Spleen (tissue), 11 donors: ENCODE results near the gene FAP. TPM values are rescaled to one million over a fixed set of nuclear protein-coding genes. Genes with fewer than 3 reads are reported as not detected.

ENCODE experiments used
- DNase-seq: peaks from one replicate; pipeline ENCODE4 v3.0.0-alpha.2; 2020
- H3K27ac ChIP-seq, 8 donors: fragments of 200-600 bp; sonication (generic) in 7 of 8; 1 replicate in 4 of 8; 2 replicates in 4 of 8; pipeline versions ENCODE4 v1.5.0 to v1.8.0; 2016 to 2021; ENCODE audit warnings: inconsistent platforms in 4 of 8, mild to moderate bottlenecking in 4 of 8, moderate library complexity in 1 of 8
- H3K27me3 ChIP-seq, 7 donors: fragments of 200-600 bp; sonication (generic) in 6 of 7; replicated peaks in 1 of 7; 1 replicate in 4 of 7; 2 replicates in 3 of 7; pipeline versions ENCODE4 v1.5.0 to v1.8.0; 2016 to 2021; ENCODE audit warnings: inconsistent platforms in 3 of 7, mild to moderate bottlenecking in 1 of 7
- H3K36me3 ChIP-seq, 6 donors: fragments of 200-600 bp; sonication (generic) in 5 of 6; 1 replicate in 4 of 6; 2 replicates in 2 of 6; pipeline versions ENCODE4 v1.5.0 to v1.8.0; 2016 to 2021; ENCODE audit warnings: inconsistent platforms in 2 of 6
- H3K4me1 ChIP-seq, 6 donors: fragments of 200-600 bp; sonication (generic) in 5 of 6; 1 replicate in 3 of 6; 2 replicates in 3 of 6; pipeline versions ENCODE4 v1.5.0 to v1.8.0; 2016 to 2021; ENCODE audit warnings: inconsistent platforms in 3 of 6
- H3K4me3 ChIP-seq, 8 donors: fragments of 200-600 bp; sonication (generic) in 7 of 8; 1 replicate in 4 of 8; 2 replicates in 4 of 8; pipeline versions ENCODE4 v1.5.0 to v1.8.0; 2016 to 2021; ENCODE audit warnings: inconsistent platforms in 4 of 8, mild to moderate bottlenecking in 4 of 8, moderate library complexity in 2 of 8
- H3K9me3 ChIP-seq, 8 donors: fragments of 200-600 bp; sonication (generic) in 7 of 8; 1 replicate in 4 of 8; 2 replicates in 4 of 8; pipeline versions ENCODE4 v1.5.0 to v1.8.0; 2016 to 2021; ENCODE audit warnings: inconsistent platforms in 4 of 8
- CTCF ChIP-seq, 11 experiments: fragments of 200-600 bp in 7 of 11; fragments of 450-650 bp in 4 of 11; sonication (generic) in 4 of 11; IDR thresholded peaks in 8 of 11; conservative IDR thresholded peaks in 3 of 11; 1 replicate in 7 of 11; 2 replicates in 4 of 11; pipeline versions ENCODE4 v1.4.0 to v1.8.0; 2016 to 2021; ENCODE audit warnings: antibody characterized with exemption in 11 of 11, inconsistent platforms in 4 of 11, mild to moderate bottlenecking in 1 of 11
- POLR2A ChIP-seq, 3 donors: fragments of 450-650 bp; IDR thresholded peaks; one replicate each; pipeline ENCODE4 v1.5.1; 2017; ENCODE audit warnings: antibody characterized with exemption in 3 of 3, mild to moderate bottlenecking in 1 of 3
- POLR2AphosphoS5 ChIP-seq, 3 donors: sonication (generic); formaldehyde crosslinking; IDR thresholded peaks; one replicate each; pipeline ENCODE4 v1.5.1; 2017; ENCODE audit warnings: antibody characterized with exemption in 3 of 3
- WGBS, 5 donors: extraction: QIAGEN DNeasy Blood & Tissue Kit in 3 of 5; methylation state at CpG; one replicate each; pipeline versions ENCODE4 v1.1.5 to v1.1.7; 2013 to 2018; 5-methylcytosine and 5-hydroxymethylcytosine counted together
- intact Hi-C: fragments of 100-400 bp; cut with DNase I; formaldehyde crosslinking; loops from one replicate; pipeline ENCODE4 v1.15.0; 2023; ENCODE audit warnings: low total_unique reads
- polyA plus RNA-seq, 3 donors: library from polyadenylated mRNA; stranded (reverse); fragments of 200-250 nt; gene quantifications; one replicate each; pipeline ENCODE4 v1.2.1, GENCODE V29; 2013
- total RNA-seq, 7 donors: library from RNA; depleted of rRNA in 3 of 7; stranded (reverse); fragments of >200 nt in 3 of 7; fragmentation: NEBNext Ultra II Directional in 4 of 7; extraction: Animal tissue kit (Norgen Biotek cat#: 25700) in 4 of 7; gene quantifications; one replicate each; pipeline versions ENCODE4 v1.1.0 to v1.2.1, GENCODE V29; 2016 to 2021
- donor health status: healthy with polysubstance abuse.
- donor health status: DM: no; HTN: no; CAD: no; lungs with moderate emphysema.
- donor health status: DM: no; HTN: no; CAD: no.
- donor health status: Bipolar disorder and iron deficiency.
- donor health status: healthy.
- donor health status: DM: no; HTN: no; CAD: no.
- donor health status: DM: yes; HTN: yes; CAD: no.

The FAP gene
- total and polyA plus RNA-seq, 10 donors = 0.82 to 11.8 (median 1.2) TPM

GRCh38 chr2:162152147-162152546 lies 91.1 kb downstream of the FAP start, which contains the start of gene GCG:
TSS of gene GCG (minus strand) at chr2:162152247. CDS start at chr2:162149178, 3,069 bp downstream.
- Histone ChIP-seq H3K9me3 (no peaks in the 10 kb centered on the region), H3K4me3 (no peak within 1 kb of the TSS), H3K27ac (no peak within 1 kb of the TSS), H3K27me3 (peaks cover 0 to 35% (median 0%) of the 10 kb centered on the region in 7 donors), H3K36me3 (no peaks in the 10 kb centered on the region), H3K4me1 (no peaks in the 10 kb centered on the region)
- no peak for TF ChIP-seq POLR2AphosphoS5 (IDR thresholded peaks at IDR 0.05)
- TF ChIP-seq POLR2A (IDR thresholded peaks at IDR 0.05) = no peak
- TF ChIP-seq CTCF (IDR thresholded peaks at IDR 0.05 in 8 of 11, conservative IDR thresholded peaks at IDR 0.05 in 3 of 11) = no peak
- 88 to 94% (median 93%) methylated on average over 3 of the region's 3 CpGs for WGBS, 5 donors
- intact Hi-C loops = no loop called here
- no peak for DNase-seq

GRCh38 chr2:162149940-162150339 lies 93.3 kb downstream of the FAP start:
- Histone ChIP-seq H3K27me3 (peaks cover 0 to 41% (median 0%) of the 10 kb centered on the region in 7 donors), H3K4me3 (no peak overlapping the region), H3K27ac (no peak overlapping the region), H3K4me1 (no peaks in the 10 kb centered on the region), H3K9me3 (no peaks in the 10 kb centered on the region), H3K36me3 (no peaks in the 10 kb centered on the region)
- WGBS, 5 donors = 88 to 95% (median 93%) methylated on average over 8 of the region's 8 CpGs
- intact Hi-C loops = no loop called here
- DNase-seq = no peak
- no peak for TF ChIP-seq POLR2A (IDR thresholded peaks at IDR 0.05)
- no peak for TF ChIP-seq POLR2AphosphoS5 (IDR thresholded peaks at IDR 0.05)

- WGBS, 5 donors = 85 to 95% (median 88%) methylated on average over 2 of the region's 2 CpGs
- H3K36me3 ChIP-seq = no peaks in the 10 kb centered on the region
- H3K4me3 ChIP-seq = no peak overlapping the region
- no peaks in the 10 kb centered on the region for H3K9me3 ChIP-seq
- H3K27me3 ChIP-seq = peaks cover 0 to 36% (median 0%) of the 10 kb centered on the region in 7 donors
- no peaks in the 10 kb centered on the region for H3K4me1 ChIP-seq
- intact Hi-C loops = no loop called here
- TF ChIP-seq CTCF (IDR thresholded peaks at IDR 0.05 in 8 of 11, conservative IDR thresholded peaks at IDR 0.05 in 3 of 11) (no peak), POLR2A (IDR thresholded peaks at IDR 0.05) (no peak), POLR2AphosphoS5 (IDR thresholded peaks at IDR 0.05) (no peak)
- DNase-seq = no peak
- H3K27ac ChIP-seq = no peak overlapping the region
Measured at GRCh38 chr2:162149466-162149865, 93.8 kb downstream of the FAP start.

- no peak overlapping the region for H3K4me3 ChIP-seq
- no peak for DNase-seq
- H3K27me3 ChIP-seq = peaks cover 0 to 34% (median 0%) of the 10 kb centered on the region in 7 donors
- H3K27ac ChIP-seq = no peak overlapping the region
- no peaks in the 10 kb centered on the region for H3K9me3 ChIP-seq
- TF ChIP-seq CTCF (IDR thresholded peaks at IDR 0.05 in 8 of 11, conservative IDR thresholded peaks at IDR 0.05 in 3 of 11) = no peak
- no peak for TF ChIP-seq POLR2AphosphoS5 (IDR thresholded peaks at IDR 0.05)
- TF ChIP-seq POLR2A (IDR thresholded peaks at IDR 0.05) = no peak
- intact Hi-C loops = no loop called here
- H3K36me3 ChIP-seq = no peaks in the 10 kb centered on the region
- 69 to 83% (median 73%) methylated on average over 3 of the region's 3 CpGs for WGBS, 5 donors
- no peaks in the 10 kb centered on the region for H3K4me1 ChIP-seq
Measured at GRCh38 chr2:162148956-162149355, 94.3 kb downstream of the FAP start.

- H3K27me3 ChIP-seq = peaks cover 0 to 15% (median 0%) of the 10 kb centered on the region in 7 donors
- no peaks in the 10 kb centered on the region for H3K4me1 ChIP-seq
- H3K36me3 ChIP-seq = no peaks in the 10 kb centered on the region
- H3K27ac ChIP-seq = no peak overlapping the region
- WGBS, 5 donors = 88 to 96% (median 91%) methylated on average over 4 of the region's 4 CpGs
- DNase-seq = no peak
- no peaks in the 10 kb centered on the region for H3K9me3 ChIP-seq
- intact Hi-C loops = no loop called here
- TF ChIP-seq POLR2A (IDR thresholded peaks at IDR 0.05) (no peak), CTCF (IDR thresholded peaks at IDR 0.05 in 8 of 11, conservative IDR thresholded peaks at IDR 0.05 in 3 of 11) (no peak), POLR2AphosphoS5 (IDR thresholded peaks at IDR 0.05) (no peak)
- H3K4me3 ChIP-seq = no peak overlapping the region
Measured at GRCh38 chr2:162143969-162144368, 99.3 kb downstream of the FAP start.
